GM23338 (cell line): ENCODE data around the gene BABAM1. TPM values are rescaled to one million over a fixed set of nuclear protein-coding genes. Genes with fewer than 3 reads are reported as not detected.

Source experiments
- ATAC-seq: fragments of 200-7000 bp; cut with Tn5 transposase; 3 replicates; pipeline ENCODE4 v1.9.1; 2020
- DNase-seq: peaks from one replicate; pipeline ENCODE4 v3.0.0-alpha.2; 2015; ENCODE audit warnings: low spot score
- H2AFZ ChIP-seq: fragments of 200-600 bp; sonication (generic); 2 replicates; pipeline ENCODE4 v1.8.0; 2016; ENCODE audit warnings: antibody characterized with exemption, mild to moderate bottlenecking, moderate library complexity
- H3F3A ChIP-seq: fragments of 200-600 bp; sonication (generic); replicated peaks from 2 replicates; pipeline ENCODE4 v1.8.0; 2017; ENCODE audit warnings: antibody characterized with exemption, mixed run types, low read depth
- H3K27ac ChIP-seq: fragments of 200-600 bp; sonication (generic); 2 replicates; pipeline ENCODE4 v1.6.1; 2016; ENCODE audit warnings: low read depth
- H3K27me3 ChIP-seq: fragments of 200-600 bp; sonication (generic); 2 replicates; pipeline ENCODE4 v1.8.0; 2016; ENCODE audit warnings: mild to moderate bottlenecking, mixed run types, moderate library complexity; ENCODE audit not compliant: insufficient read depth
- H3K36me3 ChIP-seq: fragments of 200-600 bp; sonication (generic); 2 replicates; pipeline ENCODE4 v1.8.0; 2016; ENCODE audit warnings: mild to moderate bottlenecking; ENCODE audit not compliant: insufficient read depth
- H3K4me1 ChIP-seq: fragments of 200-600 bp; sonication (generic); 2 replicates; pipeline ENCODE4 v1.8.0; 2016; ENCODE audit warnings: mild to moderate bottlenecking, moderate library complexity; ENCODE audit not compliant: insufficient read depth
- H3K4me2 ChIP-seq: fragments of 200-600 bp; sonication (generic); 2 replicates; pipeline ENCODE4 v1.7.1; 2017; ENCODE audit warnings: mixed run types
- H3K4me3 ChIP-seq: fragments of 200-600 bp; sonication (generic); 2 replicates; pipeline ENCODE4 v1.6.1; 2016; ENCODE audit warnings: mixed run types
- H3K79me2 ChIP-seq: fragments of 200-600 bp; sonication (generic); replicated peaks from 2 replicates; pipeline ENCODE4 v1.8.0; 2017; ENCODE audit warnings: mild to moderate bottlenecking; ENCODE audit not compliant: insufficient read depth
- H3K9me2 ChIP-seq: fragments of 200-600 bp; sonication (generic); 2 replicates; pipeline ENCODE4 v1.8.0; 2017; ENCODE audit not compliant: insufficient read depth
- H4K20me1 ChIP-seq: fragments of 200-600 bp; sonication (generic); replicated peaks from 2 replicates; pipeline ENCODE4 v1.8.0; 2017; ENCODE audit warnings: mild to moderate bottlenecking; ENCODE audit not compliant: insufficient read depth
- H3K27ac Mint-ChIP-seq: 2 replicates; pipeline ENCODE4 v1.8.0; 2020; ENCODE audit warnings: inconsistent platforms, mild to moderate bottlenecking, moderate library complexity, mixed read lengths
- H3K27me3 Mint-ChIP-seq: 3 replicates; pipeline ENCODE4 v1.8.0; 2022; ENCODE audit warnings: low read depth, mild to moderate bottlenecking, moderate library complexity, mixed read lengths, inconsistent platforms; ENCODE audit not compliant: insufficient read depth, poor library complexity
- H3K36me3 Mint-ChIP-seq: 3 replicates; pipeline ENCODE4 v1.8.0; 2021; ENCODE audit warnings: low read depth, mild to moderate bottlenecking, inconsistent platforms, moderate library complexity, mixed read lengths
- H3K4me1 Mint-ChIP-seq: 3 replicates; pipeline ENCODE4 v1.8.0; 2020; ENCODE audit warnings: mild to moderate bottlenecking, inconsistent platforms, mixed read lengths
- H3K4me3 Mint-ChIP-seq: 3 replicates; pipeline ENCODE4 v1.8.0; 2021; ENCODE audit warnings: moderate library complexity, mild to moderate bottlenecking, inconsistent platforms, mixed read lengths
- H3K9me3 Mint-ChIP-seq: 3 replicates; pipeline ENCODE4 v1.8.0; 2020; ENCODE audit warnings: moderate library complexity, mild to moderate bottlenecking, inconsistent platforms, mixed read lengths
- CREB1 ChIP-seq: fragments of 250-450 bp; sonication (Bioruptor Pico); IDR thresholded peaks from 2 replicates; pipeline ENCODE4 v1.5.0; 2020; ENCODE audit warnings: low read depth, mild to moderate bottlenecking, moderate library complexity
- ETS1 ChIP-seq: IDR thresholded peaks from 2 replicates; pipeline ENCODE4 v1.6.1; 2016; ENCODE audit warnings: antibody characterized with exemption
- EZH2 ChIP-seq: fragments of 200-600 bp; sonication (generic); IDR thresholded peaks from one replicate; pipeline ENCODE4 v1.8.0; 2017; ENCODE audit warnings: antibody characterized with exemption, mild to moderate bottlenecking, low read depth; ENCODE audit not compliant: unreplicated experiment
- EZH2phosphoT487 ChIP-seq: fragments of 200-600 bp; sonication (generic); IDR thresholded peaks from one replicate; pipeline ENCODE4 v1.8.1; 2018; ENCODE audit warnings: antibody characterized with exemption; ENCODE audit not compliant: unreplicated experiment
- JUNB ChIP-seq: IDR thresholded peaks from one replicate; pipeline ENCODE4 v1.6.1; 2016; ENCODE audit warnings: antibody characterized with exemption; ENCODE audit not compliant: unreplicated experiment
- NANOG ChIP-seq: IDR thresholded peaks from 2 replicates; pipeline ENCODE4 v1.6.1; 2016; ENCODE audit warnings: antibody characterized with exemption, borderline replicate concordance
- POLR2AphosphoS5 ChIP-seq: IDR thresholded peaks from 2 replicates; pipeline ENCODE4 v1.6.1; 2016; ENCODE audit warnings: antibody characterized with exemption, low read depth
- REST ChIP-seq: IDR thresholded peaks from one replicate; pipeline ENCODE4 v1.6.1; 2018; ENCODE audit warnings: antibody characterized with exemption; ENCODE audit not compliant: unreplicated experiment
- STAT1 ChIP-seq: IDR thresholded peaks from one replicate; pipeline ENCODE4 v1.6.1; 2016; ENCODE audit warnings: antibody characterized with exemption; ENCODE audit not compliant: unreplicated experiment
- ZNF114 ChIP-seq: fragments of 250-450 bp; sonication (Bioruptor Pico); IDR thresholded peaks from 2 replicates; pipeline ENCODE4 v1.5.0; 2020; ENCODE audit warnings: mild to moderate bottlenecking, moderate library complexity
- ZNF331 ChIP-seq: fragments of 250-450 bp; sonication (Bioruptor Pico); IDR thresholded peaks from 2 replicates; pipeline ENCODE4 v1.5.0; 2020; ENCODE audit warnings: low read depth, mild to moderate bottlenecking, moderate library complexity
- ZNF462 ChIP-seq: fragments of 250-450 bp; sonication (Bioruptor Pico); IDR thresholded peaks from 2 replicates; pipeline ENCODE4 v1.5.0; 2020; ENCODE audit warnings: mild to moderate bottlenecking, moderate library complexity
- polyA plus RNA-seq: library from polyadenylated mRNA; unstranded; fragments of >200 nt; fragmentation: Nextera tagmentation; extraction: Ambion mirVana; gene quantifications from 2 replicates; pipeline ENCODE4 v1.2.1, GENCODE V29; 2016
- total RNA-seq: library from RNA; depleted of rRNA; stranded (reverse); fragments of >200 nt; shearing (Covaris generic); gene quantifications from 2 replicates; pipeline ENCODE4 v1.2.3, GENCODE V29; 2014
- TF ChIP-seq, protein P1 (sequence below), 2 experiments: fragments of 200-600 bp in 1 of 2; sonication (generic) in 1 of 2; conservative IDR thresholded peaks; 2 replicates each; pipeline versions ENCODE4 v1.5.1 to v1.6.1; 2016 to 2017; ENCODE audit warnings: antibody characterized with exemption in 2 of 2, low read depth in 2 of 2, mild to moderate bottlenecking in 2 of 2, moderate library complexity in 1 of 2

BABAM1 gene
- total and polyA plus RNA-seq, 2 experiments from 2014 or later: 78.1 to 95.0 TPM

DNA sequence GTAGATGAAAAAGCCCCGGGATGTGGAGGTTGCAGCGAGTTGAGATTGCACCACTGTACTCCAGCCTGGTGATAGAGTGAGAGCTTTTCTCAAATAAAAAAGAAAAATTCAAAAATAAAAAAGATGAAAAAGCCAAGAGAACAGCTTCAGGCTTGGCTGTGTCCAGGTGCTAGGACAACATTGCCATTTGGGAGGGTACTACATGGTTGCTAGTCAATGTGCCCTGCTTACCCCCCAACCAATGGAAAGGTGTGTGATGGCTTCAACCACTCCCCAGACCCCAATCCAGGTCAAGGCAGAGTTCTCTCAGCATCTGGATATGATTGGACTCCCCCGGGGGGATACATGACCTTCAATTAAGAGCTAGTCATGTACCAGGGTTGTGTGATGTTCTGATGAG lies 12.2 kb downstream of the BABAM1 start:
- Mint-ChIP-seq H3K36me3 (peaks cover 52% of the 10 kb centered on the region), H3K9me3 (no peaks in the 10 kb centered on the region), H3K4me1 (peaks cover 2% of the 10 kb centered on the region; the same call in 2 of the 3 replicates), H3K27me3 (peaks cover 9% of the 10 kb centered on the region), H3K27ac (no peak overlapping the region), H3K4me3 (no peak overlapping the region)
- H4K20me1 ChIP-seq: peaks cover 4% of the 10 kb centered on the region; the same call in 1 of the 2 replicates
- ATAC-seq: no peak
- no peaks in the 10 kb centered on the region for H3K9me2 ChIP-seq
- H3K79me2 ChIP-seq: no peaks in the 10 kb centered on the region
- peaks cover 22% of the 10 kb centered on the region for H3F3A ChIP-seq
- H3K36me3 ChIP-seq: peaks cover 10% of the 10 kb centered on the region
- H3K27ac ChIP-seq: no peak overlapping the region
- no peak for DNase-seq
- H3K27me3 ChIP-seq: peaks cover 6% of the 10 kb centered on the region; the same call in 1 of the 2 replicates
- H3K4me3 ChIP-seq: no peak overlapping the region
- no peak overlapping the region for H3K4me2 ChIP-seq
- TF ChIP-seq ETS1 (no peak), ZNF114 (CRISPR knock-in tag) (no peak), REST (no peak), EZH2 (no peak), EZH2phosphoT487 (no peak), JUNB (no peak), CREB1 (CRISPR knock-in tag) (no peak), ZNF331 (CRISPR knock-in tag) (no peak), STAT1 (no peak), ZNF462 (CRISPR knock-in tag) (no peak), POLR2AphosphoS5 (no peak), NANOG (no peak)
- TF ChIP-seq, protein P1, sequence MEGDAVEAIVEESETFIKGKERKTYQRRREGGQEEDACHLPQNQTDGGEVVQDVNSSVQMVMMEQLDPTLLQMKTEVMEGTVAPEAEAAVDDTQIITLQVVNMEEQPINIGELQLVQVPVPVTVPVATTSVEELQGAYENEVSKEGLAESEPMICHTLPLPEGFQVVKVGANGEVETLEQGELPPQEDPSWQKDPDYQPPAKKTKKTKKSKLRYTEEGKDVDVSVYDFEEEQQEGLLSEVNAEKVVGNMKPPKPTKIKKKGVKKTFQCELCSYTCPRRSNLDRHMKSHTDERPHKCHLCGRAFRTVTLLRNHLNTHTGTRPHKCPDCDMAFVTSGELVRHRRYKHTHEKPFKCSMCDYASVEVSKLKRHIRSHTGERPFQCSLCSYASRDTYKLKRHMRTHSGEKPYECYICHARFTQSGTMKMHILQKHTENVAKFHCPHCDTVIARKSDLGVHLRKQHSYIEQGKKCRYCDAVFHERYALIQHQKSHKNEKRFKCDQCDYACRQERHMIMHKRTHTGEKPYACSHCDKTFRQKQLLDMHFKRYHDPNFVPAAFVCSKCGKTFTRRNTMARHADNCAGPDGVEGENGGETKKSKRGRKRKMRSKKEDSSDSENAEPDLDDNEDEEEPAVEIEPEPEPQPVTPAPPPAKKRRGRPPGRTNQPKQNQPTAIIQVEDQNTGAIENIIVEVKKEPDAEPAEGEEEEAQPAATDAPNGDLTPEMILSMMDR (conservative IDR thresholded peaks at IDR 0.05; ENCODE audit: low read depth in 2 of 2): no peak
- H2AFZ ChIP-seq: no peak overlapping the region
- H3K4me1 ChIP-seq: no peaks in the 10 kb centered on the region
